Cardiac fibroblast (primary cell): ENCODE data around the gene DLG5.
A peak's percentile ranks its signal among the peaks of the same experiment; 100 is the strongest.

Experiments
- DNase-seq, 2 donors: peaks; one replicate each; pipeline versions ENCODE4 v3.0.0 to v3.0.0-alpha.2; 2010; ENCODE audit warnings: low read depth in 2 of 2
- H3K4me3 ChIP-seq, 2 donors: replicated peaks in 1 of 2; 1 replicate in 1 of 2; 2 replicates in 1 of 2; pipeline ENCODE4 v1.5.1; 2011; ENCODE audit warnings: low read depth in 2 of 2, low read length in 2 of 2, mild to moderate bottlenecking in 2 of 2, moderate library complexity in 1 of 2
- CTCF ChIP-seq: IDR thresholded peaks from one replicate; pipeline ENCODE4 v1.5.1; 2011; ENCODE audit warnings: low read depth, mild to moderate bottlenecking, low read length, inconsistent platforms

The DLG5 gene

DNA sequence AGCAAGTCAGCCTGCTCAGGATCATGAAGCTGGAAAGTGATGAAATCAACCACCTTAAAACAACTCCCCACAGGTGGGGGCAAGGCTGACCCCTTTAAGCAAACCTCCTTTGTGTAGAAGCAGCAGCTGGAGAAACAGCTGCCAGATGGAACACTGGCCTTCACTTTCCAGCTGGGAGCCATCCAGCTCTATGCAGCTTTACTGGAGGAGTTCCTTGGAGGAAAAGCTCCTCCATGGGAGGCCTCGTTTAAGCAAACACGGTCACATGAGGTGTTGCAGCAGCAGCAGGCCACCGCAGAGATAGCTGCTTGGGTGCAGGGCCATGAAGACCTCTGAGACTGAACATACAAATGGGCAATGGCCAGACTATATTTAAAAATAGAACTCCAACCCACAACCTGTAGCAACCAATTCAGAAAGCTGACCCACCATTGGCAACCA, 13.0 kb upstream of the DLG5 start:
- no peak for TF ChIP-seq CTCF
- peak; percentile 61 to 93 for DNase-seq

GRCh38 chr10:77936697-77937567, 10.4 kb upstream of the DLG5 start:
- no peak overlapping the region for H3K4me3 ChIP-seq

More for the DNA sequence above, 13.0 kb upstream of the DLG5 start:
- no peak overlapping the region for H3K4me3 ChIP-seq

DNA sequence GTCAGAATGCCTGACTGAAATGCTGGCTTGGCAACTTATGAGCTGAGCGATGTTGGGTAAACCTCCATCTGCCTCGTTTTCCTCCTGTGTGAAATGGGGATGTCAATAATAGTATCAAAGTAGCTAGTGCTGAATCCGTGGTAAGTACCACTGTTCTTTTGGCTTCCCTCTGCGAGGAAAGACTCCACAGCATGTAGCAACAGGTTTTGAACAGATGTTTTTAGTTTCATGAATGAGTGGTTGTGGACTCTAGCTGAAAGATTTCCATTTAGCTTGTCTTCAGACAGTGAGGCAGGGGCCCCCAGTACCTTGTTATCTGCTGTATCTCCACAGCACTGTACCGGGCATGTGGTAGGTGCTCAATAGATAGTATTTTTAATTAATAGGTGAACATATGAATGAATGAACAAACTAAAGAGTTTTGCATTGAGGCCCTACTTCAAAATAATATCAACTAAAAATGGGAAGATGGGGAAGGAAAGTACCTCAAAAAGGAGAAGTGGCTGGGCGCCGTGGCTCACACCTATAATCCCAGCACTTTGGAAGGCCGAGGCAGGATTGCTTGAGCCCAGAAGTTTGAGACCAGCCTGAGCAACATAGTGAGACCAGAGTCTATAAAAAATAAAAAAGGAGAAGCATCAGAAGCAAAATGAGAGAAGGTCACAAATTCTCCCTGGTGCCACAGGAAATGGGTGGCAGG, 5.6 kb upstream of the DLG5 start:
- no peak for TF ChIP-seq CTCF
- H3K4me3 ChIP-seq: no peak overlapping the region
- no peak for DNase-seq

More at GRCh38 chr10:77936697-77937567, 10.4 kb upstream of the DLG5 start:
- TF ChIP-seq CTCF: no peak
- no peak for DNase-seq

- no peak for TF ChIP-seq CTCF
- H3K4me3 ChIP-seq: peak overlapping the region; percentile 35 to 90
- DNase-seq: no peak
These were observed 1.1 kb upstream of the DLG5 start for GRCh38 chr10:77927402-77928246.

DNA sequence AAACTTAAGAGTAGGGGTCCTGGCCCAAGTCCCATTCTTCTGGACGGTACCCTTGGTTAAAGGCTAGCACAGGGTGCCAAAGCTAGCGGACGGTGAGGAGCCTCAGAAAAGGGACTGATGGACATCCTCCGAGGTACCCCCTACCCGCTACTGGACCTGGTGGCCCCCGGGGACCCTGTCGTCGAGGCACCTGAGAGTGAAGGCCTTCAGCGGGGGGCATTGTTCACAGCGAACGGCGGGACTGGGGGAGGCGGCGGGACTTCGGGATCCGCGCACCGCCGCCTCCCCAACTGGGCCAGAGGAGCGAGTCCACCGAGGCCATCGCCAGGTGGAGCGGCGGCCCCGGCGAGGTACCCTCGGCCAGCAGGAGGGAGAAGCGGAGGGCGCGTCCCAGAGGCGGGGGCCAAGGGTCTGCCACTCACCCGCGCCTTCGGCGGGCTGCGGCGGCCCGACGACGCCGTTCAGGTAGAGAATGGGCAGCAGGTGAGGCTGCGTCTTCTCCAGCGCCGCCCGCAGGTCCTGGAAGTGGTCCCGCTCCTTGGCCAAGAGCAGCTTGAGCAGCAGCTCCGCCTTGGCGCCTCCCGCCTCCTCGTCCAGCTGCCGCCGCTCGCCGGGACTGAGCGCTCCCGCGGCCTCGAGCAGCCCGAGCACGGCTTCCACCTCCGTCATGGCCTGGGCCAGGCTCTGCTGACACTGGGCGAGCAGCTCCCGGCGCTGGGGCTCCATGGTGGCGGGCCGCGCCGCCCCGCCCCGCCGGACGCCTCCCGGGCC, 575 bp downstream of the DLG5 start:
- H3K4me3 ChIP-seq: peak overlapping the region; percentile 71 to 90
- DNase-seq: peak; percentile 36 to 37

More for the DNA sequence above, 575 bp downstream of the DLG5 start:
- no peak for TF ChIP-seq CTCF
